H4 (cell line): ENCODE results near the gene NLN. TPM values are rescaled to one million over a fixed set of nuclear protein-coding genes. Genes with fewer than 3 reads are reported as not detected.
"Not testable (repeated sequence)": the region's sequence is repeated elsewhere in the genome, so short reads cannot be mapped to it uniquely, and the experiment has no call there.

ENCODE experiments used
- DNase-seq: peaks from one replicate; pipeline ENCODE4 v3.0.0-alpha.2; 2015; ENCODE audit warnings: low spot score
- total RNA-seq: library from RNA; depleted of rRNA; stranded (reverse); fragments of >200 nt; shearing (Covaris generic); gene quantifications from 2 replicates; pipeline ENCODE4 v1.2.3, GENCODE V29; 2014; rRNA removed

NLN gene
- total RNA-seq, result 33.0 and 33.6 TPM in 2 replicates

DNA sequence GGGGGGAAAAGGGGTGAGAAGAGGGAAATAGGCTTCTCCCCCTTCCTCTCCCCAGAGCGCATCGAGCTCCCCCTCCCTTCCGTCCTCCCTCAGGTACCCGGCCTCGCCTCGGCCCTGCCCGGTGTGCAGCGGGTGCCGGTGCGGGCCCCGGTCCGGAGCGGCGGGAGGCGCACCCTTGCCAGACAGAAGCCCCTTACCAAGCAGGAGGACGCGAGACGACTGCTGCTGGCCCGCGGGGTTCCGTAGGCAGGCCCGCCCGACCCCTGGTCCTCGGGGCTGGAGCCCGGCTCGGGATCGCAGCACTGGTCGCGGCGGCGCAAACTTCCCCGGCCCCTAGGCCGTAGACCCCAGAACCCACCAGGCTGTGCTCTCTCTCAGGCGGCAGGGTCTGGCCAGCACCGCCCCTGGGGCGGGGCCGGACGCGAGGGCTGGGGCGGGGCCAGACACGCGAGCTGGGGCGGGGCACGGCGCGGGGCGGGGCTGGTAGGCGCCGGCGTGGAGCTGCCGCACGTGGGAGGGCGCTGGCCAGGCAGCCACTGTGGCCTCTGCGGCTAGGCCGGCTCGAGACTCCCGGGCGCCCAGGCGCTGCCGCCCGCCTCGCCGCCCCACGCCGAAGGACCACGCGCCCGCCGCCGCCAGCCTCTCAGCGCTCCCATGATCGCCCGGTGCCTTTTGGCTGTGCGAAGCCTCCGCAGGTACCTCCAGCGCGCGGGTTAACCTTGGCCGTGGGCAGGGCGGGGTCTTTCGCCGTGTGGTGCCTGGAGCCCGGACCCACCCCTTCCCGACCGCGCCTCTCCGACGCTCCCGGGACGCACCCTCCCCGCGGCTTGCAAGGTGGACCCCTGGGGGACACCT is at the start of gene NLN, which contains the start of gene SGTB:
TSS of gene NLN (plus strand) at position 486 of the 855 bp plus-strand sequence. CDS start at position 655, 169 bp downstream.
TSS of gene SGTB (minus strand) at position 390 of the 855 bp plus-strand sequence. CDS start 1,302 bp downstream, outside the sequence.
- DNase-seq, result peak; percentile 41

DNA sequence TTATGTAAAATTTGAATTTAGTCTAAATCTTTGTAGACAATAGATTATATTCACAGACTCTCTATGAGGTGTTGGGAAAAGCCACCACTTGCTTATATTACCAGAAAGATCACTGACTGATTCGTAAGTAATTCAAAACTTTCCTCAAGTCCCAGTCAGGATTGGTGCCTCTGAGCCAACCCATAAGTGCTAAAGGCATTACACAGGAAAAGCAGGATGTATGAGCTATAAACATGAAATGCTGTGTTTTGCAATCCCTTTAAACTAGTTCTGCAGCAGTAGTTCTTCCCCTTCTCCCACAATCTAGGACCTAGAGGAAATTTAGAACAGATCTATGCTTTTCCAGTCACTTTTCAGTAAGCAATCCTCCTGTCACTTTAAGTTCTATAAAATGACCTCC is 49.2 kb upstream of the NLN start:
- peak; percentile 5 for DNase-seq

DNA sequence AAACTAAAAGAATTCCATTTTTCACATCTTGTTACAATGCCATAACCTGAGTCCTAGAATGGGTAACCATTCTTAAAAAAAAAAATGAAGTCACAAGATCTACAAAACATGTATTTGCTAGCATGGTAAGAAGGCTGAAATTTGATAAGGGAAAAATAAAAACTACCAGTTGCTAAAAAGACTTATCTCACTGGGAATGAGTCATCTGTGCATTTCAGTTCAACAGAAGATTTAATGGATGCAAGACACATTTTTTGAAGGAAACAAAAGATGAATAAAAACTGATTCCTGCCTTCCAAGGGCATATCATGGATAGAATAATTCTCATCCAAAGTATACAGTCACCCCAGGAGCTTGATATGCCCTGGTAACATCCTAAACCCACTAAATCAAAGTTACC is 47.3 kb upstream of the NLN start:
- DNase-seq, result no peak

DNA sequence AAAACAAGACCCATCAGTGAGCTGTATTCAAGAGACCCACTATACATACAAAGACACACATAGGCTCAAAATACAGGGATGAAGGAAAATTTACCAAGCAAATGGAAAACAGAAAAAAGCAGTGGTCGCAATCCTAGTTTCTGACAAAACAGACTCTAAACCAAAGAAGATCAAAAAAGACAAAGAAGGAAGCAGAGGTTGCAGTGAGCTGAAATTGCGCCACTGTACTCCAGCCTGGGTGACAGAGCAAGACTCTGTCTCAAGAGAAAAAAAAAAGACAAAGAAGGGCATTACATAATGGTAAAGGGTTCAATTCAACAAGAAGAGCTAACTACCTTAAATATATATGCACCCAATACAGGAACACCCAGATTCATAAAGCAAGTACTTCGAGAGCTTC is 45.9 kb upstream of the NLN start:
- not testable (repeated sequence) for DNase-seq

DNA sequence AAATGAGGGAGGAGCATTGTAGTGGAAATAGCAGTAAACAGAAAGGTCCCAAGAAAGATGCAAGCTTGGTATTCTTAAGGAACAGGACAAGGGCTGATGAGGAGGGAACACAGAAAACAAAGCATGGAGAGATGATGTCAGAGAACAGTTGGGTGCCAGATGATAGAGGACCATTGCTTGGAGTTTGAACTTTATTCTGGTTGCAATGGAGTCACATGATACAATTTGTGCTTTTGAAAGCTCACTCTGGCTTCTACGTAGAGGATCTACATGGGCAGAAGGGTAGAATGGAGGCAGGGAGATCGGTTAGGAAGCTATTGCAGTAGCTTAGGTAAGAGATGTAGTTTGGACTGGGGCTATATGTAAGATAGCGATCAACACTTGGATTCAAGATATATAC is 39.9 kb upstream of the NLN start:
- no peak for DNase-seq

DNA sequence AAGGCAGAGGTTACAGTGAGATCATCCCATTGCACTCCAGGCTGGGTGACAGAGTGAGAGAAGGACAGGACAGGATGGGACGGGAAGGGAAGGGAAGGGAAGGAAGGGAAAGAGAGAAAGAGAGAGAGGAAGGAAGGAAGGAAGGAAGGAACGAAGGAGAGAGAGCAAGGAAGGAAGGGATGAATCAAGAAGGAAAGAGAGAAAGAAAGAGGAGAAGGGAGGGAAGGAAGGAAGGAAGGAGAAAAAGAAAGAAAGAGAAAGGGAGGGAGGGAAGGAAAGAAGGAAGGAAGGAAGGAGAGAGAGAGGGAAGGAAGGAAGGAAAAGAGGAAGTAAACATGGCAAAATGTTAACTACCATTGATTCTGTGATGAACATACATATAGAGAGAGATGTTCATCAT is 28.9 kb upstream of the NLN start:
- DNase-seq, result no peak

DNA sequence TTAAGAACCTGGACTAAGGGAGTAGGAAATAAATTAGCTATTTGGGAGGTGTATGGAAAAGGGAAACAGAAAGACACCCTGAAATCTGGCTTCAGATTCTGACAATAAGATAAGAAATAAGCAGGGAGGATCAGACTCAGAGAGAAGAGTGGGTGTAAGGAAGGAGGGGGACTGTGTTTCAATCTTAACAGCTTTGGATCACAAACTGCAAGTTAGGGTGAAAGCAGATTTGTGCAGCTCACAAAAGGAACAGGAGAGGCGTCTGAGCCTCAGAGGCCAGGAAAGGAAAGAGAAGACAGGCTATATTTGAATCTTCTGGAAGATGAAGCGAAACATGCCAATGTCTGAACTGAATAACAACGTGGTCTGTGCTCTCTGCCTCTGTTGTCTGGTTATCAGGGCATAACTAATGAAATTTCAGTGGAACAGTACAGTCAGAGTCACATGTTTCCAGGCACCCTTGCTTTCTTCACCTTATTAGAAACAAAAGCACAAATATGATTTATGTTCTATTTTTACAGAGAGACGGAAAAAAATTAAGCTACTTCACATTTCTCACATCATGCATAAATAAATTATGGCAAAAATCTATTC is 26.7 kb upstream of the NLN start:
- no peak for DNase-seq

DNA sequence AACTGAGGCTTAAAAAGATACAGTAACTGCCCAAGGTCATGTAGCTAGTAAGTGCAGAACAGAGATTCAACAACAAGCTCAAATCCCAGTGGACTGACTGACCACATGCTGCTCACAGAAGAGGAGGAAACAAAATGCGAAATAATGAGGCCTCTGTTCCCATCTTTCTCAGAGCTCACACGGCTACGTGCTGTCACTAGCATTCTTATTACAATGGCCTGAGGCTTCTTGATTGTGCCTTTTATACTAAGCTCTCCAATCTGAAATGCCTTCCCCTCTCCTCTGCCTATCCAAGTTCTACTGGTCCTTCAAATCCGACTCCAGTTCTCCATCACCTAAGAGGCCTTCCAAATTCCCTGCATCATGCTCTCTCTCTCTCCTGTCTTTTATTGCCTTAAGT is 26.1 kb upstream of the NLN start:
- DNase-seq, result no peak

DNA sequence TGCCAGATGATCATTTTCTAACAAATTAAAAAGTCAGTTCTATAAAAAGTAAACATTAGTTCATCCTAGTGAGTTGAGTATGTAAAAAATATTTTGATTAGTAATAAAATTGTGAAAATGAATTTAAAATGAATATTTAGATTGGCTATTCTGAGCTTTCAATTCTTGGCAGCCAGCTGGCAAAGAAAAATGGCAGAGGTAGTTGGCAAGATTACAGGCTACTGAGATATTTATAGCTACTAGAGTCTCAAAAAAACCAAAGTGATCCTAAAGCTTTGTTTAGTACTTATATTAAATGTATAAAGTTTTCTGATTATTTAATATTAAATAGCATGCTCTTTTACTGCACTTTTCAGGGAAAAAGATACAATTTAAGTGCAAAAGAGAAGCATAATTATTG is 25.1 kb upstream of the NLN start:
- no peak for DNase-seq

DNA sequence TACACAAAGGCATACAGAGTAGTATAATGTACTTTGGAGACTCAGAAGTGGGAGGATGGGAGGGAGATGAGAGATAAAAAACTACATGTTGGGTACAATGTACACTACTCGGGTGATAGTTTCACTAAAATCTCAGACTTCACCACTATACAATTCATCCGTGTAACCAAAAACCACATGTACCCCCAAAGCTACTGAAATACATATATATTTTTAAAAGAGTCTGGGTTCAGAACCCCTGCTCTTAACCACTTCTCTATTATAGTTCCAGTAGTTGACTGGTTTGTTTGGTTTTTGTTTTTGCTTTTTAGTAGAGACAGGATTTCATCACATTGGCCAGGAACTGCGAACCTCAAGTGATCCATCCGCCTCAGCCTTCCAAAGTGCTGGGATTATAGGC is 22.7 kb upstream of the NLN start:
- DNase-seq, result no peak

DNA sequence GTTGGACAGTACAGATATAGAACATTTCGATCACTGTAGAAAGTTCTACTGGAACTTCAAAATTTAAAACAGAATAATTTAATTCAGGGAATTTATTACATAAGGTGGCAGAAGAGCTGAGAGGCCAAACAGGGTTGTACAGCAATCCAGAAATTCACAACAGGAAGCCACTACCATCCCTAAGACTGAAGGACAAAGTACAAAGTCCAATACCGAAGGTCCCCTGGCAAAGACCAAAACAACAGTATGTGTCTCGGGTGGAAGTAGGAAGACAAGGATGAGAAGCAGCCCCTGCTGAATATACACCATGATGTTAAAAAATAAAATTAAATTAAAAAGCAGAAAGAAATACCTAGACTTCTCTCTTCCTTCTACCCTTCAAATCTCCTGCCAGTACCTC is 20.0 kb upstream of the NLN start:
- DNase-seq, result no peak

DNA sequence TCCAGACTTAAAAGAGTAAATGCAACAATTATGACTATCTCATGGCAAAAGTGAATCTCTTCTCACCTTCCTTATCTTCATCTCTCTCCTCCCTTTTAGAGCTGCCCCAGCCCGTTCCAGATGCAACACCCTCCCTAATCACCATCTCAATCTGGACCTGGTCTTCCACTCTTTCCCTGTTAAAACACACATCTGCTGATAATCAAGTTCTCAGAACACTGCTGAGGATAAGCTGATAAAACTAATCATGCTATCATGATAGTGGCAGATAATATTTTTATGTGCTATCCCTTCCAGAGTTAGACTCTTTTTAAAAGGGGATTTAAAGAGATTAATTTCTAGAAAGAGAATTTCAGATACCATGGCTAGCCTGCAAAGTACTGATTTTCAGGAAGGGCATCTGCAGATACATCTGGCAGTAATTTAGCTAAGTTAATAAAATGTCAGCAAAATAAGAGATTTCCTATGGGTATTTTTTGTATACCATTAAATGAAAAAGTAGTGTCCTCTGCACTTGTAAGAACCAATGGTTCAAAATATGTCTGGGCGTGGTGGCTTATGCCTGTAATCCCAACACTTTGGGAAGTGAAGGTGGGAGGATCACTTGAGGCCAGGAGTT is 17.3 kb upstream of the NLN start:
- DNase-seq, result no peak

DNA sequence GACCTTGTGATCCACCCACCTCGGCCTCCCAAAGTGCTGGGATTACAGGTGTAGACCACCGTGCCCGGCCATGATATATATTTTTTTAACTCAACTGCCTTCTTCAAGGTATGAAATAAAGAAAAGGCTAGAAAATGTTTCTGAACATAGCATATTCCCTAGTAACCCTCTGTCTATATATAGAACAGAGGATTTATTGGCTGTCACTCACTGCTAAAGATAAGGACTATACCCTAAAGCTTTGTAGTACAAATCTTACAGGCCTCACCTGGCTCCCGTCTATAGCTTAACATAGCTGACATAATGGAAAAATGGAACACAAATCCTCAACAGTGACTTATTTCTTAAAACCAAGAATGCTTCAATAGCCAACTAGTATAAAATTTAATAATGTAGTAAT is 14.3 kb upstream of the NLN start:
- no peak for DNase-seq

DNA sequence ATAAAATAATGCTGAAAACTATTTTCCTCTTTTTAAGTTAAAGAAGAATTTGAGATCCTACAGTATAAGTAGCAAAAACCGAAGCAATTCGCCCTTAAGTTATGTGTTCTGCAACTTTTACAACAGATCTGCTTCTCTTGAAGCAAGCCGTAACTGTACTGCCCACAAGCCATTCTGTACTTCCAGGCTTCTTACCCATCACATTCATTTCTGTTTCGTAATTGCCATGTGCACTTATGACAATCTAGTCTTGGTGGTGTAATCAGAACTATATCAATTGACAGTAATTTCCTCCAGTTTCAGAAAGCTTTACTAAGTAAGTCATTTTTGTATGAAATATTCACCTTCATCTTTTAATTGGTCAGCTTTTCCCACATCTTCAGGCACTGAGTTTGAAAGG is 13.9 kb upstream of the NLN start:
- DNase-seq, result no peak

DNA sequence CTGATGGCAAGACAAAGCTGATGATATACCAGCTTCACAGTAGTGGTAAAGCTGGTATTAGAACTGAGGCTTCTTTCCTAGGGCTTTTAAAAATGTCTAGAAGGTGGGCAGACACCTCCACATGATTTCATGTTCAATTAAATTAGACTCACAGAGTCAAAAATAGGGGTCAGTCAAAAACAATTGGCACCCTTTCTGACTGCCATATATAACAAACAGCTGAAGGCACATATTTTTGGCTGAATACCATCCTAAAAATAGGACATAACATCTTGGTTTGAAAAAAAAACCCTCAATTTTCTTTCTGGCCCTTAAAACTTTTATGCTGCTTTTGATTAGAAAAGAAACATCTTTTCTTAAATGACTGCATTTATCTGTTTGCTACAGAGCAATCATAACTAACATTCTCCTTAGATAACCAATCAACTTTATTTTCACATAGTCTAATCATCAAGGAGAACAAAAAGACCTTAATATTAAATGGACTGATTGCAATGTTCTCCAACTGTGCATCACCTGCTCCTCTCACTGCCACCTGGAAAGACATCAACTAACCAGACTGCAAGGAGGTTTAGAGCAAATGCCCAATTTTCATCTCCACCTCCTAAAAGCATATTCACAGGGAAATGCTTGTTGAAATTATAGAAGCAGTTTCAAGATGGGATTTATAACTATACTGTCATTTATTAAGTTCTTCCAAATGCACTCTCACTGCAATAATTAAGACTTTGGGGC is 3.3 kb upstream of the NLN start:
- DNase-seq, result no peak

DNA sequence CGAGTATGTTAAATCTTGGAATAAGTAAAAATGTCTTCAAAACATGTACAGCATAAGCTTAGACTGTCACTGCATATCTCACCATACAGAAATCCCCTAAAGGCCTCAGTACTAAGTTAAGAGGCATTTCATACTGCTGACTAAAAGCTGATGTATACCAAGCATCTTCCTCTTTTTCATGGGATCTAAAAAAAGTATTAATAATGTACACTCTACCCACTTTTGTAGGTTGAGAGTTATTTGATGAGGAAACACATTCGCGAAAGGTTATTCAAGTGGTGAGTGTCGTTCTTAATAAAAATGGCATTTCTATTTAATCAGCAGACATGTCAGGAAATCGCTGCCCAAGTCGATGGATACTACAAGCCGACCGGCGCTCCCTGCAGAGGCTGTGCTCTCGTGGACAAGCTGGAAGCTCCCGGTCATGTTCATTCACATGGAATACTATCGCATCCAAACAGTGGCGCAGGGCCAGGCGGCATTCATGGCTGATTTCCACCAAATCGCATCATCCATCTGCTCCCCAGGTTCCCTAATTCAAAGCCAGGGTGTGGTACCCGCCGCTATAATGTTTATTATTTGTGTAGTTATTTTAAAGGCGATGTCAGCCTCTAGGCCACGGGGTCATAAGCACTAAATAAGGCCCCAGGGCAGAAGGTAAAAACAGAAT is 820 bp upstream of the NLN start:
- peak; percentile 34 for DNase-seq

DNA sequence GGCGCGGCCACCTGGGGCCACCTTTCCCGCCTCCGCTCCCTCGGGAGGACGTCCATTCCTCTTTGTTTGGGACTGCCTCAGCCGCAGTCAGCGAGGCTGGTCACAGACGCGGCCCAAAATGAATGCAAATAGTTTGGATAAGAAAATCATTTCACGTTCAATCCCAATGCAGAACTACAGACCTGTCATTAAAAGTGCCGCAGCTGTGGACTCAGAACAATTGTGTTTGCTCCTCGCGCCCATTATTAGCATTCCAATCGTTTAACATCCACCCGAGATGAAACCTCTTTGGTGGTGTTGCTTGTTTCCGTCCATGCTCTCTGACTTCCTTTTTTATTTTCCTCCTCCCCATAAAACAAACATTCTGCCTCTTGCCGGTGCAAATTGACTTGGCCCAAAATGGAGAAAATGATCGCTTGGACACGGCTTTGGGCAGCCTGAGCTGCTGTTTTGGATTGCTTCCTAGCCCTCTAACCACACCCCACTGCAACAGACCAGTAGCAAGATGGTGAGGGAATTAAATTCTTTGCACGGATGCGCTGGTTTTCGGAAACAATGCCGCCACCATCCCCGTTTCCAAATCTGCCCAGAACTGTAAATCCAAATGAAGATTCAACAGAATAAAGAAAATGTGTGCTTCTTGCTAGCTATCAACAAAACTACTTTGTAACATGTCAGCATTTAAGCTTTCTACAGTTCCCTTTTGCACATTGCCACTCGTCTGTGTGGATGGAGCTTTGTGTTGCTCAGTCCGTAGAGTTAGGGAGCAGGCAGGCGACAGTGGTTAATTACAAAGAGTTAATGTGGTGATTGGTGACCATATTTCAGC is 784 bp downstream of the NLN start:
- DNase-seq, result peak; percentile 45

DNA sequence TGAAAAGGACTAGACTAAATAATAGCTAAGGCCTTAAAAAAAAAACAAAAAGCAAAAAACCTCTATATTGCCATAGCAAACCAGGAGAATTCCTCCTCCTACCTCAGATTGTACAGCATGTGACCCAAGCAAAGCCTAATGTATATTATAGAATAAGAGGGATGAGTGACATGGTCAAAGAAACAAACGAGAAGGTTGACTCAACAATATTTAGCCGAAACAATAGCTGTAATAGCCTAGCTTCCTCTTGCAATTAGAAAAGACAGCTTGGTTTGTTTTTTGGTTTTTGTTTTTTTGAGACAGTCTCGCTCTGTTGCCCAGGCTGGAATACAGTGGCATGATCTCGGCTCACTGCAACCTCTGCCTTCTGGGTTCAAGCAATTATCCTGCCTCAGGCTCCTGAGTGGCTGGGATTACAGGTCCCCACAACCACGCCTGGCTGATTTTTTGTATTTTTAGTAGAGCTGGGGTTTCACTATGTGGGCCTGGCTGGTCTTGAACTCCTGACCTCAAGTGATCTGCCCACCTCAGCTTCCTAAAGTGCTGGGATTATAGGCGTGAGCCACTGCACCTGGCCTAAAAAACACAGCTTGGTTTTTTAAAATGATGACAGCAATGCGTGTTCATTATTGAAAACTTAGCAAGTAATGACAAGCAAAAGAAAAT is 5.6 kb downstream of the NLN start:
- no peak for DNase-seq

DNA sequence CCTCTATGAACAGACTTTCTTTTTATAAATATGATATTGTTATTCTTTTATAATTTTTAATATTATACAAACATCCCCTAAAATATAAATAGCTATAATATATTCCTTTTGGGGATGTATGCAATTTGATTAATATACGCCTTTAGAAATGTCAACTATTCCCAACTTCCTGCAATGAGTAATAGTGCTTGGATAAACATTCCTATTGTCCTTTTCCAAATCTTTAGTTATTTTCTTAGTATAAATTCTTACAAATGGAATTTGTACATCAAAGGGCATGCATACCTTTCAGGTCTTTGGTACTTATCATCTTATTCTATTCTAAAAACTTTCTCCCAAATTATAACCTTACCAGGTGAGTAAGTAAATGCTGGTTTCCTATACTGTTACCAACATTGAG is 6.2 kb downstream of the NLN start:
- DNase-seq, result no peak

DNA sequence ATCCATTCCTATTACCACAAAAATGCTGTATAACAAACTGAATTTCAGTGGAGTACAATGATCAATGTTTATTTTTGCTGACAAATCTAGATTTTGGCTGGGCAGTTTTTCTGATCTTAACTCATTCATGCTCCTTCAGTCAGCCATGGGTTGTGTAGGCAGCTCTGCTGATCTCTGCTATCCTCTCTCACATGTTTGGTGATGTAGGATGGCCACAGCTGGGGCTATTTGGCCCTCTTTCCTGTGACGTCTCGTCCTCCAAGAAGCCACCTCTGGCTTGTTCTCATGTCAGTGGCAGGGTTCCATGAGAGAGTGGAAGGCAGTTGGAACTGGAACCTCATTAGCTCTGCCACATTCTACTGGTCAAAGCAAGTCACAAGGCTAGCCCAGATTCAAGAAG is 8.9 kb downstream of the NLN start:
- DNase-seq, result no peak
